ENCODE measurements around the gene PEX14.
"Not testable (repeated sequence)": the region's sequence is repeated elsewhere in the genome, so short reads cannot be mapped to it uniquely, and the experiment has no call there.

The PEX14 gene

GRCh38 chr1:10440794-10441193 is 34.0 kb upstream of the PEX14 start:
- no peaks in the 10 kb centered on the region for H3K9me3 Mint-ChIP-seq
- no peaks in the 10 kb centered on the region for H3K27me3 Mint-ChIP-seq
- DNase-seq = no peak
- H3K36me3 Mint-ChIP-seq (ENCODE audit: low read depth) = peaks cover 12% of the 10 kb centered on the region
- H3K27ac Mint-ChIP-seq = no peak overlapping the region
- no peak overlapping the region for H3K4me3 Mint-ChIP-seq
- no peaks in the 10 kb centered on the region for H3K4me1 Mint-ChIP-seq
- ATAC-seq = no peak

GRCh38 chr1:10444248-10444647 is 30.5 kb upstream of the PEX14 start:
- no peak for DNase-seq
- peaks cover 2% of the 10 kb centered on the region for H3K4me1 Mint-ChIP-seq
- ATAC-seq = no peak
- H3K9me3 Mint-ChIP-seq = no peaks in the 10 kb centered on the region
- peaks cover 14% of the 10 kb centered on the region for H3K36me3 Mint-ChIP-seq (ENCODE audit: low read depth)
- no peak overlapping the region for H3K4me3 Mint-ChIP-seq
- H3K27me3 Mint-ChIP-seq = no peaks in the 10 kb centered on the region
- H3K27ac Mint-ChIP-seq = no peak overlapping the region

- H3K4me3 Mint-ChIP-seq = no peak overlapping the region
- ATAC-seq (no peak), DNase-seq (no peak)
- H3K27ac Mint-ChIP-seq = no peak overlapping the region
- peaks cover 14% of the 10 kb centered on the region for H3K36me3 Mint-ChIP-seq (ENCODE audit: low read depth)
- H3K9me3 Mint-ChIP-seq = no peaks in the 10 kb centered on the region
- H3K4me1 Mint-ChIP-seq = peaks cover 2% of the 10 kb centered on the region
- no peaks in the 10 kb centered on the region for H3K27me3 Mint-ChIP-seq
Observed at GRCh38 chr1:10444795-10445397, 29.9 kb upstream of the PEX14 start.

- H3K27me3 Mint-ChIP-seq = no peaks in the 10 kb centered on the region
- DNase-seq (no peak), ATAC-seq (no peak)
- peaks cover 2% of the 10 kb centered on the region for H3K4me1 Mint-ChIP-seq
- H3K9me3 Mint-ChIP-seq = no peaks in the 10 kb centered on the region
- H3K27ac Mint-ChIP-seq = no peak overlapping the region
- H3K4me3 Mint-ChIP-seq = no peak overlapping the region
- peaks cover 9% of the 10 kb centered on the region for H3K36me3 Mint-ChIP-seq (ENCODE audit: low read depth)
Observed at GRCh38 chr1:10446790-10447422, 27.8 kb upstream of the PEX14 start.

GRCh38 chr1:10449751-10450150 is 25.0 kb upstream of the PEX14 start, which contains the start of gene CORT:
CORT (plus strand) TSS chr1:10450031; CDS start chr1:10450224, 193 bp downstream.
- Mint-ChIP-seq H3K27ac (no peak within 1 kb of the TSS), H3K27me3 (no peaks in the 10 kb centered on the region), H3K9me3 (no peaks in the 10 kb centered on the region), H3K4me3 (no peak within 1 kb of the TSS), H3K36me3 (ENCODE audit: low read depth) (peaks cover 2% of the 10 kb centered on the region), H3K4me1 (peaks cover 2% of the 10 kb centered on the region)
- DNase-seq (no peak), ATAC-seq (no peak)

GRCh38 chr1:10450156-10450814 is 24.5 kb upstream of the PEX14 start:
- Mint-ChIP-seq H3K4me3 (no peak overlapping the region), H3K4me1 (peaks cover 2% of the 10 kb centered on the region), H3K36me3 (ENCODE audit: low read depth) (peaks cover 2% of the 10 kb centered on the region), H3K27me3 (no peaks in the 10 kb centered on the region), H3K9me3 (no peaks in the 10 kb centered on the region), H3K27ac (no peak overlapping the region)
- no peak for DNase-seq
- ATAC-seq = no peak

GRCh38 chr1:10450836-10451235 is 23.9 kb upstream of the PEX14 start:
- Mint-ChIP-seq H3K27ac (no peak overlapping the region), H3K9me3 (no peaks in the 10 kb centered on the region), H3K4me1 (peaks cover 2% of the 10 kb centered on the region), H3K36me3 (ENCODE audit: low read depth) (peaks cover 2% of the 10 kb centered on the region), H3K27me3 (no peaks in the 10 kb centered on the region), H3K4me3 (no peak overlapping the region)
- DNase-seq (no peak), ATAC-seq (no peak)

GRCh38 chr1:10451287-10451686 is 23.5 kb upstream of the PEX14 start:
- Mint-ChIP-seq H3K4me1 (peaks cover 2% of the 10 kb centered on the region), H3K4me3 (no peak overlapping the region), H3K27ac (no peak overlapping the region), H3K27me3 (no peaks in the 10 kb centered on the region), H3K36me3 (ENCODE audit: low read depth) (peaks cover 6% of the 10 kb centered on the region), H3K9me3 (no peaks in the 10 kb centered on the region)
- ATAC-seq (no peak), DNase-seq (no peak)

GRCh38 chr1:10456048-10456447 is 18.7 kb upstream of the PEX14 start:
- Mint-ChIP-seq H3K36me3 (ENCODE audit: low read depth) (peaks cover 19% of the 10 kb centered on the region), H3K4me1 (no peaks in the 10 kb centered on the region), H3K27me3 (no peaks in the 10 kb centered on the region), H3K27ac (peak overlapping the region; percentile 35), H3K9me3 (no peaks in the 10 kb centered on the region), H3K4me3 (no peak overlapping the region)
- no peak for DNase-seq
- no peak for ATAC-seq

- no peaks in the 10 kb centered on the region for H3K27me3 Mint-ChIP-seq
- H3K4me1 Mint-ChIP-seq = no peaks in the 10 kb centered on the region
- no peak overlapping the region for H3K4me3 Mint-ChIP-seq
- H3K36me3 Mint-ChIP-seq (ENCODE audit: low read depth) = peaks cover 26% of the 10 kb centered on the region
- no peaks in the 10 kb centered on the region for H3K9me3 Mint-ChIP-seq
- DNase-seq (no peak), ATAC-seq (no peak)
- H3K27ac Mint-ChIP-seq = no peak overlapping the region
Observed at GRCh38 chr1:10456661-10457060, 18.1 kb upstream of the PEX14 start.

GRCh38 chr1:10457462-10457861 is 17.3 kb upstream of the PEX14 start:
- H3K4me1 Mint-ChIP-seq, H3K9me3 Mint-ChIP-seq, H3K27me3 Mint-ChIP-seq, H3K27ac Mint-ChIP-seq, ATAC-seq, H3K4me3 Mint-ChIP-seq, DNase-seq: not testable (repeated sequence)
- H3K36me3 Mint-ChIP-seq (ENCODE audit: low read depth) = peaks cover 29% of the 10 kb centered on the region

- H3K9me3 Mint-ChIP-seq = no peaks in the 10 kb centered on the region
- H3K27me3 Mint-ChIP-seq = no peaks in the 10 kb centered on the region
- no peak for ATAC-seq
- no peak overlapping the region for H3K27ac Mint-ChIP-seq
- H3K4me1 Mint-ChIP-seq = no peaks in the 10 kb centered on the region
- H3K36me3 Mint-ChIP-seq (ENCODE audit: low read depth) = peaks cover 32% of the 10 kb centered on the region
- DNase-seq = no peak
- H3K4me3 Mint-ChIP-seq = no peak overlapping the region
Observed at GRCh38 chr1:10457875-10458274, 16.9 kb upstream of the PEX14 start.

GRCh38 chr1:10459184-10459583 is 15.6 kb upstream of the PEX14 start:
- DNase-seq = no peak
- no peak overlapping the region for H3K27ac Mint-ChIP-seq

GRCh38 chr1:10467078-10467477 is 7.7 kb upstream of the PEX14 start:
- Mint-ChIP-seq H3K27me3 (no peaks in the 10 kb centered on the region), H3K4me3 (no peak overlapping the region), H3K27ac (no peak overlapping the region), H3K36me3 (ENCODE audit: low read depth) (peaks cover 50% of the 10 kb centered on the region), H3K4me1 (peaks cover 10% of the 10 kb centered on the region), H3K9me3 (no peaks in the 10 kb centered on the region)
- DNase-seq = no peak
- no peak for ATAC-seq

More at GRCh38 chr1:10459184-10459583, 15.6 kb upstream of the PEX14 start:
- Mint-ChIP-seq H3K4me1 (no peaks in the 10 kb centered on the region), H3K4me3 (no peak overlapping the region), H3K27me3 (no peaks in the 10 kb centered on the region), H3K36me3 (ENCODE audit: low read depth) (peaks cover 41% of the 10 kb centered on the region), H3K9me3 (no peaks in the 10 kb centered on the region)
- no peak for ATAC-seq

GRCh38 chr1:10470043-10470442 is 4.7 kb upstream of the PEX14 start:
- DNase-seq (no peak), ATAC-seq (no peak)
- Mint-ChIP-seq H3K4me1 (peaks cover 34% of the 10 kb centered on the region), H3K36me3 (ENCODE audit: low read depth) (peaks cover 35% of the 10 kb centered on the region), H3K4me3 (no peak overlapping the region), H3K9me3 (no peaks in the 10 kb centered on the region), H3K27ac (no peak overlapping the region), H3K27me3 (no peaks in the 10 kb centered on the region)

Data from activated naive CD8-positive, alpha-beta T cell treated with anti-CD3 and anti-CD28 coated beads, Interleukin-2, amount 50 U/mL, for 24 hours (primary cell).